AG04449 (cell line): Measurements from ENCODE around the gene IL24.

Experiments
- CTCF ChIA-PET: fragments of 350-600 bp; formaldehyde crosslinking; extraction: SDS; loops from one replicate; lab custom pipeline; 2021; ENCODE audit warnings: antibody characterized with exemption; lab: Yijun Ruan, JAX
- POLR2A ChIA-PET: fragments of 400-600, 350-600 bp; formaldehyde crosslinking; extraction: SDS; loops from one replicate; lab custom pipeline; 2020; ENCODE audit warnings: antibody characterized with exemption, inconsistent platforms; lab: Yijun Ruan, JAX
- DNase-seq: peaks from one replicate; pipeline ENCODE4 v3.0.0-alpha.2; 2010; ENCODE audit warnings: low read depth, low spot score
- H3K4me3 ChIP-seq: 2 replicates; pipeline ENCODE4 v1.5.1; 2011; ENCODE audit warnings: low read depth, mild to moderate bottlenecking, control low read depth, low read length
- TF ChIP-seq, protein P1 (sequence below): IDR thresholded peaks from one replicate; pipeline ENCODE4 v1.5.1; 2011; ENCODE audit warnings: mild to moderate bottlenecking, moderate library complexity, low read length, control low read depth, inconsistent platforms; ENCODE audit not compliant: insufficient read depth; ENCODE audit errors: missing control alignments

Gene IL24

DNA sequence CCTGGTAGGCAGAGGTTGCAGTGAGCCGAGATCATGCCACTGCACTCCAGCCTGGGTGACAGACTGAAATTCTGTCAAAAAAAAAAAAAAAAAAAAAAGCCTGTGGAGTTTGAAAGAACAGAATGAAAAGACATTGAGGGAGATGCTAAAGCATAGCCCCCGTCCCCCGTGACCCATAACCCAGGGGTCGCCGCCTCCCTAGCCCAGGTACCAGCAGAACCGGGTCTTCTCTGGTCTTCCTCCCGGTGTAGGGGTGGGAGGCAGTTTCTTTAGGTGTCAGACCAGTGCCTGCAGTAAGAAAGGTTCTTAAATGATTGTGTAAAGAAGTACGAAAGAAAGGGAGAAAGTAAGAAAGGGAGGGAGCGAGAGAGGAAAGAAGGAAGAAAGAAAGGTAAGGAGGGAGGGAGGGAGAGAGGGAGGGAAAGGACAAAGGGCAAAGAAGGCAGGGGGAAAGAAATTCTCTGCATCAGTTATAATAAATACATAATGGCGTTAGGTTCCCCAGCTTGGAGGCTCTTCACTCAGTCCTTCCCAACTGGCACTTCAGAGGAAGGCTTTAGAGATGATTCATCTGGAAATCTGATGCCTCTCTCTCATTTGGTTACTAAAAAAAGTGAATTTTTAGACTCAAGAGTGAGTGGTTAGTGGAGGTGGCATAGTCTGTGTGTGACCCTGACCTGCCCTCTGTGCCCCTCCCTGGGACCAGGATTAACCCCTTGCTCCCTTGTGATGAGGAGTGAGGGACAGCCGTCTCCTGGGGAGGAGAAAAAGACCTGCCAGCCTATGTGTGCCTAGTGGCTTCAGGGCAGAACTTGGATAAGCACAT, 1.1 kb downstream of the IL24 start:
- TF ChIP-seq, protein P1, sequence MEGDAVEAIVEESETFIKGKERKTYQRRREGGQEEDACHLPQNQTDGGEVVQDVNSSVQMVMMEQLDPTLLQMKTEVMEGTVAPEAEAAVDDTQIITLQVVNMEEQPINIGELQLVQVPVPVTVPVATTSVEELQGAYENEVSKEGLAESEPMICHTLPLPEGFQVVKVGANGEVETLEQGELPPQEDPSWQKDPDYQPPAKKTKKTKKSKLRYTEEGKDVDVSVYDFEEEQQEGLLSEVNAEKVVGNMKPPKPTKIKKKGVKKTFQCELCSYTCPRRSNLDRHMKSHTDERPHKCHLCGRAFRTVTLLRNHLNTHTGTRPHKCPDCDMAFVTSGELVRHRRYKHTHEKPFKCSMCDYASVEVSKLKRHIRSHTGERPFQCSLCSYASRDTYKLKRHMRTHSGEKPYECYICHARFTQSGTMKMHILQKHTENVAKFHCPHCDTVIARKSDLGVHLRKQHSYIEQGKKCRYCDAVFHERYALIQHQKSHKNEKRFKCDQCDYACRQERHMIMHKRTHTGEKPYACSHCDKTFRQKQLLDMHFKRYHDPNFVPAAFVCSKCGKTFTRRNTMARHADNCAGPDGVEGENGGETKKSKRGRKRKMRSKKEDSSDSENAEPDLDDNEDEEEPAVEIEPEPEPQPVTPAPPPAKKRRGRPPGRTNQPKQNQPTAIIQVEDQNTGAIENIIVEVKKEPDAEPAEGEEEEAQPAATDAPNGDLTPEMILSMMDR = no peak
- no peak for DNase-seq
- H3K4me3 ChIP-seq = no peak overlapping the region
- ChIA-PET CTCF (interaction anchor here (0.7 to 6.4 kb wide), 7 partner anchors 10 to 89 kb away, joined by 3 to 43 read pairs (median 4); partner anchors contain the start of gene IL20), POLR2A (no interaction called here)

DNA sequence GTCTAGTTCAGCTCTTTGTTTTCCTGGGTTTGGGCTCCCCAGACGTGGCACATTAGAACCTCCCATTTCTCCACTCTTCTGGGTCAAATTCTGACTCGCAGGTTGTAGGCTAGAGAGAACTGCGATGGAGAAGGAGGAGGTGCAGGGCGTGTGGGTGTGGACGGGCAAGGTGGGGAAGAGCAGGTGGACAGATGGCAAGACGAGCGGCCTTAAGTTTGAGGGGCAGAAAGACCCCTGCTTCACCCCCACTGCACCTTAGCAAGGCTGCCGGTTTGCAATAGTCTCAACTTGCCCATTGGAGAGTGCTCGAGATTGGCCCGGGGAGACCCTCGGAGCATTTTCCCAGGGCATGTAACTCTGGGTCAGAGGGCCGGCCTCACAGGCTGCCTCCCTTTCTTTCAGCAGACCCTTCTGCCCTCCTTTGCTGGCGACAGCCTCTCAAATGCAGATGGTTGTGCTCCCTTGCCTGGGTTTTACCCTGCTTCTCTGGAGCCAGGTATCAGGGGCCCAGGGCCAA, 1.7 kb downstream of the IL24 start:
- DNase-seq = no peak
- TF ChIP-seq, protein P1 = no peak
- POLR2A ChIA-PET = no interaction called here
- CTCF ChIA-PET = interaction anchor here (0.9 to 6.4 kb wide), 5 partner anchors 10 to 172 kb away, joined by 3 to 43 read pairs (median 5); partner anchors contain the start of gene IL20
- no peak overlapping the region for H3K4me3 ChIP-seq

DNA sequence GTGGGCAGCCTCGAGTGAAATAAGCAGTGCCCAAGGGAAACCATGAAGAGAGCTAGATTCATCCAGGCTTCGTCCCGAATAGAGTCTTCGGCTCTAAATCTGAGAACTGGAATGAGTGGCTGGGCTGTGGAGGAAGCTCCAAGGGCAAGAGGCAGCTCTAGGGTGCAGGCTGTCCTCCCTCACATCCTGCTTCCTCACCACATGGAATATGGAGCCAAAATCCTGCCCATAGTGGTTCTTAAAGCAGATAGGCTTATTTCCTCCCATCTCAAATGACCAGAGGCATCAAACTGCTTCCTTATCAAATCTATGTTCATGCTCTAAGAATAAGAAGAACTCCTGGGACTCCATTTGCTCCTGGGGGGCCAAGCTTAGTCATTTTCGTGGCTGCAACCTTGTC, 2.5 kb downstream of the IL24 start:
- TF ChIP-seq, protein P1 = no peak
- ChIA-PET CTCF (interaction anchor here (0.7 to 6.4 kb wide), 7 partner anchors 9 to 173 kb away, joined by 3 to 43 read pairs (median 4); partner anchors contain the start of gene IL20), POLR2A (no interaction called here)
- no peak overlapping the region for H3K4me3 ChIP-seq
- no peak for DNase-seq

DNA sequence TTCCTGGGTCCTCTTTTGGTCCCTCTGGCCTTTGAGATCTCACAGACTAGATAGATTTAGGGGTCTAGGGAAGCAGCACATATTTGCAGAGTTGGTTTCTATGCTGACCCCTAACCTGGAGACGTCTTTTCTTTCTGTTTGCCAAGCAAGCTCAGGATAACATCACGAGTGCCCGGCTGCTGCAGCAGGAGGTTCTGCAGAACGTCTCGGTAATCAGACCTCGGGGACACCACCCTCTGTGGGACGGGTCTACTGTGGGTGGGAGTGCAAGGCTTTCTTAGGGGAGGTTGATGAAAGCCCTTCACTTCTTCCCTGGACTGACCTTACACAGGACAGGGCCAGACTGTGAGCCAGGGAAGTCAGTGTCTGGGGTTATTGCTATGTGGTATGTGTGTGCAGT, 2.9 kb downstream of the IL24 start:
- TF ChIP-seq, protein P1 = no peak

DNA sequence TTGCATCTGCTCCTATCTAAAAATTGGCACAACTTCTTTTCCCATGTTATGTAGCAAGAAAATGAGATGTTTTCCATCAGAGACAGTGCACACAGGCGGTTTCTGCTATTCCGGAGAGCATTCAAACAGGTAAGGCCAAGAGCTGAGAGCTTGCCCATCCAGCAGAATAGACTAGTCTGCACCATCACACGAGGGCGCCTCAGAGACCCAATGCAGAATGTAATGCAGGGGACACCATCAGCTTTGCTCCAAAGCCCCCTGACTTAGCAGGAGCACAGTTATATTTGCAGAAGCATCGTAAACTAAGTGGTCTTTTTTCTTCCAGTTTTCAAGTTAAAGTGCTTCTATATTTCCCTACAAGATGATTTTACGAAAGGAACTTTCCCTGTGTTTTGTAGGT, 4.7 kb downstream of the IL24 start:
- CTCF ChIA-PET = interaction anchor here (1.3 to 5.9 kb wide), 4 partner anchors 11 to 167 kb away, joined by 3 to 43 read pairs (median 6); no protein-coding TSS in a partner anchor
- H3K4me3 ChIP-seq = no peak overlapping the region
- DNase-seq = no peak
- TF ChIP-seq, protein P1 = no peak
- POLR2A ChIA-PET = no interaction called here

More for the DNA sequence above, 2.9 kb downstream of the IL24 start:
- ChIA-PET POLR2A (no interaction called here), CTCF (interaction anchor here (0.7 to 6.4 kb wide), 8 partner anchors 8 to 173 kb away, joined by 3 to 43 read pairs (median 4); partner anchors contain the start of gene IL20)
- DNase-seq = no peak
- no peak overlapping the region for H3K4me3 ChIP-seq

DNA sequence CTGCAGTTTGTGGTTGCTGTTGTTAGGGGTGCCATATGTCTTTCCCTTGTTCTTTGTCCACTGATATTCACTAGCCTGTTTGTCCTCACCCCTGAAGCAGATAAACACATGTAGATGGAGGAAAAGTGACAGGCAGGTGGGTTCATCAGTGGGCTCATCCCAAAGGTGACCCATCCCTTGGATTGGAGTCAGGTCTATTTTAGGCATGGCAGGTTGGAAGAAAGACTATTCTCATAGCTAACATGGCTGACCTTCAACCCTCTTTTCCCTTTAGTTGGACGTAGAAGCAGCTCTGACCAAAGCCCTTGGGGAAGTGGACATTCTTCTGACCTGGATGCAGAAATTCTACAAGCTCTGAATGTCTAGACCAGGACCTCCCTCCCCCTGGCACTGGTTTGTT, 5.5 kb downstream of the IL24 start:
- DNase-seq = no peak
- POLR2A ChIA-PET = no interaction called here
- CTCF ChIA-PET = interaction anchor here (1.3 to 7.8 kb wide), 4 partner anchors 10 to 168 kb away, joined by 3 to 99 read pairs (median 24); no protein-coding TSS in a partner anchor
- TF ChIP-seq, protein P1 = no peak
- H3K4me3 ChIP-seq = no peak overlapping the region
